Midbrain (tissue), 1 donor: ENCODE measurements around the gene GSK3B.

ENCODE experiments used
- DNase-seq: peaks from one replicate; lab custom pipeline; 2025; lab: John Stamatoyannopoulos, UW

The GSK3B gene

GRCh38 chr3:119779731-119780383 is 314.4 kb downstream of the GSK3B start:
- no peak for DNase-seq

DNA sequence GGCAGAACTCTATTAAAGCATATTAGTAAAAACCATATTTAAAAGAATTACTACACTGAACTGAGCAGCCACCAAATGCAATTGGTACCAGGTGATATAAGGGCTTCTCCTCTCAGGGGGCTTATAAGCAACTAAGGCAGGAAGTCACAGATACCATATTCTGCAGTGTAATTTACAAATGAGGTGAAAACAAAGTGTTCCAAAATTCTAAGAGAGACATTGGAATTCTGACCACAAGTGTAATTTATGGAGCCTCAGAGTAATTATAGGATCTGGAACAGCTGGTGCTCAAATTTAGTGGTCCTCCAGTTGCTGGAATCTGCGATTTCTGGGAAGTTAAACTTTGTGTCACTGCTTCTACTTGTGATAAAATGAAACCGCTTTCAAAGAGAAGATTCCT is 315.4 kb downstream of the GSK3B start:
- DNase-seq = no peak

GRCh38 chr3:119778176-119778575 is 316.1 kb downstream of the GSK3B start:
- no peak for DNase-seq

DNA sequence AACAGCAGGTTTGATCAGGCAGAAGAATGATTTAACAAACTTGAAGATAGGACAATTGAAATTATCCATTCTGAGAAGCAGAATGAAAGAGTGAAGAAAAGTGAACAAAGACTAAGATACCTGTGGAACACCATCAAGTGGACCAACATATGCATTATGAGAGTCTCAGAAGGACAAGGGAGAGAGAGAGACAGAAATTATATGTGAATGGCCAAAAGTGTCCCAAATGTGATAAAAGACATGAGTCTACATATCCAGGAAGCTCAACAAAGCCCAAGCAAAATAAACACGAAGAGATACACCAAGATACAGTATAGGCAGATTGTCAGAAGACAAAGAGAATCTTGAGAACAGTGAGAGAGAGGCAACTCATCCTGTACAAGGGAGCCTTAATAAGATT is 317.9 kb downstream of the GSK3B start:
- no peak for DNase-seq

DNA sequence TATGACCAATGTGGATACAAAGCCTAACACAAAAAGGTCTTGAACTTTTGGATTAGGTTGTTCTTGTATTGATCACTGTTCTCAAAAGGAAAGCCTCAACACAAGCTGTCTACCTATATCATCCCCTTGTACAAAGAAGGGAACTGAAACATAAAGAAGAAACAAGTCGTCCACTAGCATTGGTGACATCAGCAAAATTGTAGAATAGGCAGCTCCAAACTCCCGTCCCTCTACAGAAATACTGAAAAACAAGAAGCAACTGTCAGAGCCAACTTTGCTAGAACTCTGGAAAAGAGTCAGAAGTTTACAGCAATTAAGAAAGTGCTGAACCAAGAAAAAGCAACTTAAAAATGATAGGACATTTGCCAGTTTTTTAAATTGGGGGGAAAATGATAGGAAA is 319.8 kb downstream of the GSK3B start:
- DNase-seq = peak; percentile 5
